Activated CD4-positive, alpha-beta T cell treated with anti-CD3 and anti-CD28 coated beads for 48 hours (primary cell): ENCODE results near the gene RRAGB.

Source experiments
- DNase-seq: peaks from one replicate; pipeline ENCODE4 v3.0.0-alpha.2; 2020

RRAGB gene

GRCh38 chrX:55777596-55777995, 60.0 kb downstream of the RRAGB start:
- DNase-seq = no peak

GRCh38 chrX:55778322-55778721, 60.8 kb downstream of the RRAGB start:
- no peak for DNase-seq

- no peak for DNase-seq
These were observed 66.2 kb downstream of the RRAGB start for GRCh38 chrX:55783723-55784122.

DNA sequence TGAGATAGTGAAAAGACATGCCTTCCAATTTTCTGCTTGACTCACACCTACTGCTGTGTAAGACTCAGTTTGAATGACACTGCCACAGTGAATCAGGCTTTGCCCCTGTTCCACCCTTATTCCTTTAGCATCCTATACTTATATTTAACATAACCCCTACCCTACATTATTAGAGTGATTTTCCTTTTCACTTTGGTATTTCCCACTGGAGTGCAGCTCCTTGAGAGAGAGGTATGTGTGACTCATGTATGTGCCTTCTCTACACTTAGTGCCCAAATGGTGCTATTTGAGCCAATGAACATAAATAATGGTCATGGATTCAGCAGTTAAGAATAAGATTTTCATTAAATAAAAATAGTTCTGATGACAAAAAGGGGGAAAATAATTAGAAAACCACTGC, 69.5 kb downstream of the RRAGB start:
- DNase-seq = no peak

GRCh38 chrX:55787727-55788126, 70.2 kb downstream of the RRAGB start:
- DNase-seq = no peak

- no peak for DNase-seq
These were observed 76.9 kb downstream of the RRAGB start for GRCh38 chrX:55794405-55794804.

GRCh38 chrX:55796496-55796895, 78.9 kb downstream of the RRAGB start:
- no peak for DNase-seq

DNA sequence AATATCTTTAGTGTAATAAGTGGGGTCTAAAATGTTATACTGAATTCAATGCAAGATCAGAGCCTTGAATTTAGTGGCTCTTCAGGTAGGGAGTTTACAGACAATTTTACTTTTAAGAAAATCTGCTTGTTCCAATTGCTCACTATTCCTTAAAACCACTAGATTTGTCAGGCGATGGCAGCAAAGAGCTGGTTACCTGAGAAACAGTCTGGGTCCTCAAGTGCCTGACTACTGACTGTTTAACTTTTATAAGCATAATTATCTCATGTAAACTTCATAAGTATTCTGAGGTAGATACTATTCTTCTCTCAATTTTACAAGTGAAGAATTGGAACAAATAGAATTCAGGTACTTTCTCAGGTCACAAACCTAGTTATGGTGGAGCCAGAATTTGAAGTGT, 84.3 kb downstream of the RRAGB start:
- no peak for DNase-seq
